Measurements from ENCODE around the gene PCDHB16.

Gene PCDHB16

DNA sequence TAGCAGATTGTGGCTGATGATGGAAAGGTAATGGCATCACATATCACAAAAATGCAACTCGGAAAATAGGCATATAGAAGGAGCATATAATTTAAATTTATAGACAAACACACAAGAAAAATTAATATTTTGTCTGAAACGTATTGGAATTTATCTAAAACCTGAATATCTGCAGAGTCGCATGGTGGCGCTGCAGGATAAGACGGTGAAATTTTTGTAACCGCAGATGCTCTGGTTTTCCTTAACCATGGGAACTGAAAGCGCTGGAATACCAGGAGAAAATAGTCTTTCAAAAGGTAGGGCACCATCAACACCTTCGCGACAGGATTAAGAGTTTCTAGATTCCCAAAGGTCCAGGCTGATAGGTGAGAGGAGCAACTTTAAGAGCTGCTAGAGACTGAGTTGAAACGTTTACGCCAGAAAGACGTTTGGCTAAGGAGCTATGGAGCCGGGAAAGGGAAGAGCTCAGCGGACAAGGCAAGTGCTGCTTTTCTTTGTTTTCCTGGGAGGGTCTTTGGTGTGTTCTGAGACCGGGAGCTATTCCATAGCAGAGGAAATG, 52.0 kb downstream of the PCDHB16 start:
- DNase-seq (ENCODE audit: low read depth in 2 of 2): no peak

Measured in fibroblast of skin of left biceps (primary cell).